Hair follicular keratinocyte (primary cell): ENCODE measurements around the gene APEX2. TPM values are rescaled to one million over a fixed set of nuclear protein-coding genes. Genes with fewer than 3 reads are reported as not detected.

Source experiments
- total RNA-seq: library from RNA; depleted of rRNA; stranded (reverse); fragments of >200 nt; gene quantifications from 2 replicates; pipeline ENCODE4 v1.2.3, GENCODE V29; 2015

Gene APEX2, protein sequence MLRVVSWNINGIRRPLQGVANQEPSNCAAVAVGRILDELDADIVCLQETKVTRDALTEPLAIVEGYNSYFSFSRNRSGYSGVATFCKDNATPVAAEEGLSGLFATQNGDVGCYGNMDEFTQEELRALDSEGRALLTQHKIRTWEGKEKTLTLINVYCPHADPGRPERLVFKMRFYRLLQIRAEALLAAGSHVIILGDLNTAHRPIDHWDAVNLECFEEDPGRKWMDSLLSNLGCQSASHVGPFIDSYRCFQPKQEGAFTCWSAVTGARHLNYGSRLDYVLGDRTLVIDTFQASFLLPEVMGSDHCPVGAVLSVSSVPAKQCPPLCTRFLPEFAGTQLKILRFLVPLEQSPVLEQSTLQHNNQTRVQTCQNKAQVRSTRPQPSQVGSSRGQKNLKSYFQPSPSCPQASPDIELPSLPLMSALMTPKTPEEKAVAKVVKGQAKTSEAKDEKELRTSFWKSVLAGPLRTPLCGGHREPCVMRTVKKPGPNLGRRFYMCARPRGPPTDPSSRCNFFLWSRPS
- total RNA-seq, result 20.5 and 27.8 TPM in 2 replicates

DNA sequence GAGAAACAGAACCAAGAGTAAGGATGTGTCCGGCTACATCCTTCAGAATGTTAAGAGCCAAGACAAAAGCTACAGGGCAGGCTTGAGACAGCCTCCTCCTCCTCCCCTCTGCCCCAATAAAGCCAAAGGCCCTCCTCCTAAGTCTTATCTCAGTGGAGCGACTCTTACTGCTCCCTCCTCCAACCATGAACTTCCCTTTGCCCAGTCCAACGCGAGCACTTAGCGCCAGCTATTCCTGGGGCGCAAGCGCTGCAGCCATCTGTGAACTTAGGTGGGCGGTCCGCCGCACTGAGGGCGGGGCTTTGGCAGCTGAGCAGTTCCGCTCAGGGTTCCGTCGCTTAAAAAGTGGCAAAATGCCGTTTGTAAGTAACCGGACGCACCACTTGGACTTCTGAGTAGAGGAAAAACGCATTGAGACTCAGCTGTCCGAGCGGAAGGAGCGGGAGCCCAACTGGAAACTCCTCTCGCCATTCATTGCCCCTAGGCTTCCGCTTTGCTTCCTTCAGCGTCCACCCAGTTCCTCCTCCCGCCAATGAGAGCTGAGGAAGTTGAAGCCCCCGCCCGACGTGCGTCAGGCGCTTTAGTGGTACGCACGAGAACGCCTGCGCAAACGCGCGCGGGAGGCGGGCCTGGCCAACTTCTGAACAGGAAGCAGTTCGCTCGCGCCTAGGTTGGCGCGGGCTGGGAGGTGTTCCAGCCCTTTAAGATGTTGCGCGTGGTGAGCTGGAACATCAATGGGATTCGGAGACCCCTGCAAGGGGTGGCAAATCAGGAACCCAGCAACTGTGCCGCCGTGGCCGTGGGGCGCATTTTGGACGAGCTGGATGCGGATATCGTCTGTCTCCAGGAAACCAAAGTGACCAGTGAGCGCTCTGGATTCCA is at the start of gene APEX2:
Gene APEX2 (plus strand): TSS at position 647 of the 882 bp plus-strand sequence. CDS start 60 bp downstream, at position 707.

DNA sequence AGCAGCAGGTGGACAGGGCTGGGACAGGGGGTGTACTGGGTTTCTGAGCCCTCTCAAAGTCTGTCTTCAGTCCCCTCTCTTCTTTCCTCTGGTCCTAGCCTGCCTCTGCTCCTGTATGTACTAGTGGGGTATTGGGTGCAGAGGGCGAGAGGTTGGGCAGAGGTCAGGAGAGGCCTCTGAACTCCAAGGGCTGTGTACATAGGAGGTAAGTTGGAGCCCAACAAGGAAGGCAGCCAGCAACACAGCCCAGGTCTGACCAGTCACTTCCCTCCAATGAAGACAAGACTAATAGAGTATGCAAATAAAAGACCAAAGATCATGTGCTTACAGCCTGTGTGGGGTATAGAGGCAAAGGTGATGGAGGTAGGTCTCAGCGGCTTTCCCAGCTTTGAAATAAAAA is 6.1 kb upstream of the APEX2 start, which contains the start of gene PFKFB1:
Gene PFKFB1 (minus strand): TSS at position 90 of the 400 bp plus-strand sequence. CDS start 181 bp downstream, outside the sequence.

GRCh38 chrX:55030271-55031205 is 30.4 kb downstream of the APEX2 start, which contains the start of gene ALAS2:
TSS of gene ALAS2 (minus strand) at chrX:55030977. CDS start at chrX:55026000, 4,977 bp downstream.

Other genes starting within 250 kb of the APEX2 start
- gene ITIH6, start 202.1 kb upstream of the APEX2 start, total RNA-seq, result not detected in 2 replicates
- 111 and 168 TPM in 2 replicates for gene MAGED2, start 192.6 kb upstream of the APEX2 start, total RNA-seq
- 3.9 and 5.3 TPM in 2 replicates for gene TRO, start 79.5 kb upstream of the APEX2 start, total RNA-seq
- 0.27 TPM in 1 of 2 replicates, not detected in the other for gene PFKFB1, start 6.2 kb upstream of the APEX2 start, total RNA-seq
- gene ALAS2, start 30.6 kb downstream of the APEX2 start, total RNA-seq, result not detected in 2 replicates
- gene PAGE2B, start 74.7 kb downstream of the APEX2 start, total RNA-seq, result not detected in 2 replicates
- not detected in 2 replicates for gene PAGE2, start 88.7 kb downstream of the APEX2 start, total RNA-seq
- not detected in 2 replicates for gene PAGE5, start 220.0 kb downstream of the APEX2 start, total RNA-seq